A549 (cell line): Measurements from ENCODE around the gene MAST2.

Source experiments
- HEYL ChIP-seq: fragments of 250-450 bp; sonication (Bioruptor Pico); IDR thresholded peaks from 2 replicates; pipeline ENCODE4 v1.8.0; 2021; ENCODE audit warnings: mild to moderate bottlenecking, moderate library complexity
- RNF2 ChIP-seq: fragments of 200-600 bp; sonication (generic); IDR thresholded peaks from 2 replicates; pipeline ENCODE4 v1.6.1; 2016; ENCODE audit warnings: low read depth, mild to moderate bottlenecking, antibody characterized with exemption, moderate library complexity, borderline replicate concordance
- SMC3 ChIP-seq: fragments of >200 bp; sonication (Bioruptor Twin); formaldehyde crosslinking; IDR thresholded peaks from 3 replicates; pipeline ENCODE4 v1.6.1; 2018; ENCODE audit warnings: inconsistent platforms
- ZNF302 ChIP-seq: fragments of 250-450 bp; sonication (Bioruptor Pico); IDR thresholded peaks from 2 replicates; pipeline ENCODE4 v1.9.0; 2021; ENCODE audit warnings: inconsistent platforms, mild to moderate bottlenecking, moderate library complexity
- TF ChIP-seq, protein P1 (sequence below): IDR thresholded peaks from 2 replicates; pipeline ENCODE4 v1.6.1; 2012
- TF ChIP-seq, protein P2 (sequence below): fragments of >200 bp; sonication (Bioruptor Twin); formaldehyde crosslinking; IDR thresholded peaks from 3 replicates; pipeline ENCODE4 v1.5.1; 2016

DNA sequence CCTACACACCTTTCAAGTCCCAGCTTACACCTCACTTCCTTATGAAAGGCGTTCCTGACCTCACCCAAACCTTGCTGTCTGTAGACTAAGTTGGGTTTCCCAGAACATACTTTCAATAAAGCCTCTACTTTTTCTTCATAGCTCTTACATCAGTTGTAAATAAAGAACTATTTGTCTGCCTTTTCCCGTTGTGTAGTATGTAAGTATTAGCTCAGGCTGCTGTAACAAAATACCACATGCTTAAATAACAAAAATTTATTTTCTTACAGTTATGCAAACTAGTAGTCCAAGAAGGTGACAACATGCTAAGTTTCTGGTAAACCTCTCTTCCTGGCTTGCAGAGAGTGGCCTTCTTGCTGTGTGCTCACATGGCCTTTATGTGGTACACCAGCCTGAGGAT, 86.7 kb downstream of the MAST2 start:
- TF ChIP-seq RNF2 (no peak), ZNF302 (CRISPR knock-in tag) (no peak), HEYL (no peak), SMC3 (no peak)
- TF ChIP-seq, protein P1, sequence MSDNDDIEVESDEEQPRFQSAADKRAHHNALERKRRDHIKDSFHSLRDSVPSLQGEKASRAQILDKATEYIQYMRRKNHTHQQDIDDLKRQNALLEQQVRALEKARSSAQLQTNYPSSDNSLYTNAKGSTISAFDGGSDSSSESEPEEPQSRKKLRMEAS: no peak
- TF ChIP-seq, protein P2, sequence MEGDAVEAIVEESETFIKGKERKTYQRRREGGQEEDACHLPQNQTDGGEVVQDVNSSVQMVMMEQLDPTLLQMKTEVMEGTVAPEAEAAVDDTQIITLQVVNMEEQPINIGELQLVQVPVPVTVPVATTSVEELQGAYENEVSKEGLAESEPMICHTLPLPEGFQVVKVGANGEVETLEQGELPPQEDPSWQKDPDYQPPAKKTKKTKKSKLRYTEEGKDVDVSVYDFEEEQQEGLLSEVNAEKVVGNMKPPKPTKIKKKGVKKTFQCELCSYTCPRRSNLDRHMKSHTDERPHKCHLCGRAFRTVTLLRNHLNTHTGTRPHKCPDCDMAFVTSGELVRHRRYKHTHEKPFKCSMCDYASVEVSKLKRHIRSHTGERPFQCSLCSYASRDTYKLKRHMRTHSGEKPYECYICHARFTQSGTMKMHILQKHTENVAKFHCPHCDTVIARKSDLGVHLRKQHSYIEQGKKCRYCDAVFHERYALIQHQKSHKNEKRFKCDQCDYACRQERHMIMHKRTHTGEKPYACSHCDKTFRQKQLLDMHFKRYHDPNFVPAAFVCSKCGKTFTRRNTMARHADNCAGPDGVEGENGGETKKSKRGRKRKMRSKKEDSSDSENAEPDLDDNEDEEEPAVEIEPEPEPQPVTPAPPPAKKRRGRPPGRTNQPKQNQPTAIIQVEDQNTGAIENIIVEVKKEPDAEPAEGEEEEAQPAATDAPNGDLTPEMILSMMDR: no peak
